DMS114 treated with DMSO at 0.1 percent for 48 hours (cell line): ENCODE results near the gene IL1RL1.

Experiments used
- DNase-seq: peaks from one replicate; lab custom pipeline; 2025; ENCODE audit not compliant: unreplicated experiment; lab: John Stamatoyannopoulos, UW

IL1RL1 gene

GRCh38 chr2:102310964-102311640 lies at the start of gene IL1RL1:
TSS of gene IL1RL1 (plus strand) at chr2:102311563. CDS start at chr2:102338265, 26,702 bp downstream.
- DNase-seq: no peak

- no peak for DNase-seq
These were observed 48.9 kb upstream of the IL1RL1 start for GRCh38 chr2:102262216-102263129.

- DNase-seq: no peak
These were observed 46.4 kb upstream of the IL1RL1 start for GRCh38 chr2:102264952-102265351.

GRCh38 chr2:102266204-102266603 lies 45.2 kb upstream of the IL1RL1 start:
- DNase-seq: no peak

GRCh38 chr2:102267774-102268173 lies 43.6 kb upstream of the IL1RL1 start:
- DNase-seq: no peak

GRCh38 chr2:102268510-102269199 lies 42.7 kb upstream of the IL1RL1 start:
- no peak for DNase-seq

- no peak for DNase-seq
These were observed 42.2 kb upstream of the IL1RL1 start for GRCh38 chr2:102269200-102269524.

- no peak for DNase-seq
These were observed 39.5 kb upstream of the IL1RL1 start for GRCh38 chr2:102271844-102272243.

GRCh38 chr2:102273619-102274211 lies 37.6 kb upstream of the IL1RL1 start:
- no peak for DNase-seq

- DNase-seq: no peak
These were observed 34.7 kb upstream of the IL1RL1 start for GRCh38 chr2:102276549-102277201.

- no peak for DNase-seq
These were observed 34.1 kb upstream of the IL1RL1 start for GRCh38 chr2:102277202-102277700.

- no peak for DNase-seq
These were observed 32.5 kb upstream of the IL1RL1 start for GRCh38 chr2:102278720-102279390.

- no peak for DNase-seq
These were observed 32.0 kb upstream of the IL1RL1 start for GRCh38 chr2:102279391-102279735.

GRCh38 chr2:102282678-102283091 lies 28.7 kb upstream of the IL1RL1 start:
- DNase-seq: no peak

- no peak for DNase-seq
These were observed 27.4 kb upstream of the IL1RL1 start for GRCh38 chr2:102283996-102284395.

GRCh38 chr2:102284611-102285010 lies 26.8 kb upstream of the IL1RL1 start:
- DNase-seq: no peak

GRCh38 chr2:102285368-102285767 lies 26.0 kb upstream of the IL1RL1 start:
- DNase-seq: no peak

- DNase-seq: no peak
These were observed 25.3 kb upstream of the IL1RL1 start for GRCh38 chr2:102286041-102286440.

GRCh38 chr2:102289129-102289528 lies 22.2 kb upstream of the IL1RL1 start:
- no peak for DNase-seq

GRCh38 chr2:102290594-102290993 lies 20.8 kb upstream of the IL1RL1 start:
- no peak for DNase-seq
